BLaER1 (cell line): ENCODE results near the gene JAG2.

ENCODE experiments used
- H3K27ac ChIP-seq: shearing (Covaris generic); formaldehyde crosslinking; 2 replicates; pipeline ENCODE4 v1.8.1; 2022
- H3K27me3 ChIP-seq: shearing (Covaris generic); formaldehyde crosslinking; 2 replicates; pipeline ENCODE4 v1.8.1; 2022
- H3K36me3 ChIP-seq: shearing (Covaris generic); formaldehyde crosslinking; 2 replicates; pipeline ENCODE4 v1.8.1; 2022
- H3K4me1 ChIP-seq: shearing (Covaris generic); formaldehyde crosslinking; 2 replicates; pipeline ENCODE4 v1.8.1; 2022
- H3K4me2 ChIP-seq: shearing (Covaris generic); formaldehyde crosslinking; 2 replicates; pipeline ENCODE4 v1.8.1; 2022
- H3K4me3 ChIP-seq: shearing (Covaris generic); formaldehyde crosslinking; 2 replicates; pipeline ENCODE4 v1.8.1; 2022
- H3K9ac ChIP-seq: shearing (Covaris generic); formaldehyde crosslinking; 2 replicates; pipeline ENCODE4 v1.8.1; 2022
- H3K9me3 ChIP-seq: shearing (Covaris generic); formaldehyde crosslinking; 2 replicates; pipeline ENCODE4 v1.8.1; 2022
- H4K20me1 ChIP-seq: shearing (Covaris generic); formaldehyde crosslinking; 2 replicates; pipeline ENCODE4 v1.8.1; 2022
- Cebpa-rat ChIP-seq: shearing (Covaris generic); IDR thresholded peaks from 2 replicates; pipeline ENCODE4 v1.8.1; 2022

The JAG2 gene

GRCh38 chr14:105160776-105161175 lies 7.8 kb downstream of the JAG2 start:
- no peak overlapping the region for H3K9ac ChIP-seq
- no peak for TF ChIP-seq Cebpa-rat

GRCh38 chr14:105159344-105159743 lies 9.2 kb downstream of the JAG2 start:
- Histone ChIP-seq H4K20me1 (peaks cover 92% of the 10 kb centered on the region), H3K9me3 (no peaks in the 10 kb centered on the region), H3K36me3 (peaks cover 34% of the 10 kb centered on the region), H3K27ac (no peak overlapping the region), H3K4me2 (0 out of 2 replicates have a peak overlapping the region, but pooled peaks have one; percentile 19), H3K27me3 (no peaks in the 10 kb centered on the region), H3K9ac (no peak overlapping the region), H3K4me1 (peaks cover 93% of the 10 kb centered on the region), H3K4me3 (no peak overlapping the region)
- no peak for TF ChIP-seq Cebpa-rat

More at GRCh38 chr14:105160776-105161175, 7.8 kb downstream of the JAG2 start:
- Histone ChIP-seq H3K27me3 (no peaks in the 10 kb centered on the region), H3K27ac (peak overlapping the region; percentile 48), H3K9me3 (no peaks in the 10 kb centered on the region), H3K4me3 (no peak overlapping the region), H4K20me1 (peaks cover 93% of the 10 kb centered on the region), H3K36me3 (peaks cover 25% of the 10 kb centered on the region), H3K4me2 (peak overlapping the region; percentile 94), H3K4me1 (peaks cover 93% of the 10 kb centered on the region)

- Histone ChIP-seq H3K4me3 (no peak overlapping the region), H3K9me3 (no peaks in the 10 kb centered on the region), H3K27ac (peak overlapping the region; percentile 46; the same call in 1 of the 2 replicates), H3K4me2 (no peak overlapping the region), H3K27me3 (no peaks in the 10 kb centered on the region), H4K20me1 (peaks cover 92% of the 10 kb centered on the region), H3K4me1 (peaks cover 93% of the 10 kb centered on the region), H3K9ac (0 out of 2 replicates have a peak overlapping the region, but pooled peaks have one; percentile 15), H3K36me3 (peaks cover 39% of the 10 kb centered on the region)
- no peak for TF ChIP-seq Cebpa-rat
These were observed 9.8 kb downstream of the JAG2 start for GRCh38 chr14:105158794-105159193.

GRCh38 chr14:105157872-105158271 lies 10.7 kb downstream of the JAG2 start:
- H3K4me1 ChIP-seq = peaks cover 93% of the 10 kb centered on the region
- peaks cover 48% of the 10 kb centered on the region for H3K36me3 ChIP-seq
- no peak overlapping the region for H3K4me3 ChIP-seq
- no peak overlapping the region for H3K4me2 ChIP-seq
- no peaks in the 10 kb centered on the region for H3K27me3 ChIP-seq
- peaks cover 92% of the 10 kb centered on the region for H4K20me1 ChIP-seq
- no peak overlapping the region for H3K9ac ChIP-seq
- no peak for TF ChIP-seq Cebpa-rat
- no peaks in the 10 kb centered on the region for H3K9me3 ChIP-seq
- no peak overlapping the region; the same call in 1 of the 2 replicates for H3K27ac ChIP-seq

GRCh38 chr14:105156414-105157375 lies 11.9 kb downstream of the JAG2 start:
- no peaks in the 10 kb centered on the region for H3K27me3 ChIP-seq
- H3K4me2 ChIP-seq = peak overlapping the region; percentile 12; the same call in 1 of the 2 replicates
- peaks cover 54% of the 10 kb centered on the region for H3K36me3 ChIP-seq
- peaks cover 92% of the 10 kb centered on the region for H4K20me1 ChIP-seq
- H3K9ac ChIP-seq = no peak overlapping the region
- peak overlapping the region; percentile 35; the same call in 1 of the 2 replicates for H3K27ac ChIP-seq
- peaks cover 93% of the 10 kb centered on the region for H3K4me1 ChIP-seq
- no peak for TF ChIP-seq Cebpa-rat
- no peak overlapping the region for H3K4me3 ChIP-seq
- no peaks in the 10 kb centered on the region for H3K9me3 ChIP-seq

- peaks cover 91% of the 10 kb centered on the region for H3K4me1 ChIP-seq
- H3K36me3 ChIP-seq = peaks cover 63% of the 10 kb centered on the region
These were observed 12.7 kb downstream of the JAG2 start for GRCh38 chr14:105155681-105156413.

GRCh38 chr14:105155071-105155651 lies 13.4 kb downstream of the JAG2 start:
- peaks cover 89% of the 10 kb centered on the region for H3K4me1 ChIP-seq
- peak overlapping the region; percentile 61 for H3K4me2 ChIP-seq
- H3K36me3 ChIP-seq = peaks cover 70% of the 10 kb centered on the region
- H4K20me1 ChIP-seq = peaks cover 92% of the 10 kb centered on the region
- no peaks in the 10 kb centered on the region for H3K27me3 ChIP-seq
- no peak for TF ChIP-seq Cebpa-rat
- no peaks in the 10 kb centered on the region for H3K9me3 ChIP-seq
- peak overlapping the region; percentile 18; the same call in 1 of the 2 replicates for H3K27ac ChIP-seq
- H3K9ac ChIP-seq = 0 out of 2 replicates have a peak overlapping the region, but pooled peaks have one; percentile 24
- no peak overlapping the region for H3K4me3 ChIP-seq

More at GRCh38 chr14:105155681-105156413, 12.7 kb downstream of the JAG2 start:
- no peak for TF ChIP-seq Cebpa-rat
- H3K4me3 ChIP-seq = no peak overlapping the region
- H3K9ac ChIP-seq = 0 out of 2 replicates have a peak overlapping the region, but pooled peaks have one; percentile 24
- H4K20me1 ChIP-seq = peaks cover 92% of the 10 kb centered on the region
- no peaks in the 10 kb centered on the region for H3K27me3 ChIP-seq
- peak overlapping the region; percentile 18; the same call in 1 of the 2 replicates for H3K27ac ChIP-seq
- peak overlapping the region; percentile 61 for H3K4me2 ChIP-seq
- no peaks in the 10 kb centered on the region for H3K9me3 ChIP-seq

- 0 out of 2 replicates have a peak overlapping the region, but pooled peaks have one; percentile 13 for H3K27ac ChIP-seq
- TF ChIP-seq Cebpa-rat = no peak
- H3K9ac ChIP-seq = peak overlapping the region; percentile 38; the same call in 1 of the 2 replicates
These were observed 14.1 kb downstream of the JAG2 start for GRCh38 chr14:105154476-105154871.

More at GRCh38 chr14:105154476-105154871, 14.1 kb downstream of the JAG2 start:
- Histone ChIP-seq H3K4me2 (peak overlapping the region; percentile 86), H3K9me3 (no peaks in the 10 kb centered on the region), H4K20me1 (peaks cover 92% of the 10 kb centered on the region), H3K4me1 (peaks cover 91% of the 10 kb centered on the region), H3K27me3 (no peaks in the 10 kb centered on the region), H3K4me3 (no peak overlapping the region), H3K36me3 (peaks cover 71% of the 10 kb centered on the region)
